Peyer's patch (tissue), 4 donors: ENCODE results near the gene STK16.

ENCODE experiments used
- CTCF ChIP-seq, 6 experiments: fragments of 450-650 bp in 4 of 6; fragments of 200-600 bp in 2 of 6; sonication (generic) in 1 of 6; IDR thresholded peaks; one replicate each; pipeline ENCODE4 v1.5.1; 2017 to 2019; ENCODE audit warnings: antibody characterized with exemption in 6 of 6, mild to moderate bottlenecking in 3 of 6, moderate library complexity in 1 of 6
- POLR2A ChIP-seq, 2 donors: fragments of 450-650 bp; IDR thresholded peaks; one replicate each; pipeline ENCODE4 v1.5.1; 2017; ENCODE audit warnings: antibody characterized with exemption in 2 of 2, mild to moderate bottlenecking in 2 of 2, moderate library complexity in 2 of 2

- no peak for TF ChIP-seq POLR2A (IDR thresholded peaks at IDR 0.05)
- no peak for TF ChIP-seq CTCF (IDR thresholded peaks at IDR 0.05)
Measured at GRCh38 chr2:219213026-219213415, 32.3 kb upstream of the STK16 start.
